Astrocyte (in vitro differentiated cells and primary cell): ENCODE measurements around the gene HYAL2. TPM values are rescaled to one million over a fixed set of nuclear protein-coding genes. Genes with fewer than 3 reads are reported as not detected.
A peak's percentile ranks its signal among the peaks of the same experiment; 100 is the strongest.

Source experiments
- DNase-seq: peaks from one replicate; pipeline ENCODE4 v3.0.0-alpha.2; 2010; ENCODE audit warnings: low read depth
- FAIRE-seq: peaks from 2 replicates; lab custom pipeline; 2011; peaks lifted over from hg19 to GRCh38; lab: Jason Lieb, UNC
- H2AFZ ChIP-seq: 2 replicates; pipeline ENCODE4 v1.6.0; 2012; ENCODE audit warnings: low read depth, low read length, inconsistent platforms
- H3K27ac ChIP-seq: 2 replicates; pipeline ENCODE4 v1.5.1; 2011; ENCODE audit warnings: low read depth, low read length, inconsistent platforms
- H3K27me3 ChIP-seq: 2 replicates; pipeline ENCODE4 v1.6.0; 2011; ENCODE audit warnings: low read length, inconsistent platforms; ENCODE audit not compliant: insufficient read depth
- H3K36me3 ChIP-seq: 2 replicates; pipeline ENCODE4 v1.5.1; 2011; ENCODE audit warnings: low read length, inconsistent platforms; ENCODE audit not compliant: insufficient read depth
- H3K4me1 ChIP-seq: 2 replicates; pipeline ENCODE4 v1.5.1; 2011; ENCODE audit warnings: low read length, inconsistent platforms; ENCODE audit not compliant: insufficient read depth
- H3K4me2 ChIP-seq: 2 replicates; pipeline ENCODE4 v1.6.0; 2012; ENCODE audit warnings: low read length, inconsistent platforms
- H3K4me3 ChIP-seq: 2 replicates; pipeline ENCODE4 v1.5.1; 2011; ENCODE audit warnings: low read depth, mild to moderate bottlenecking, low read length, inconsistent platforms; ENCODE audit not compliant: insufficient read depth
- H3K79me2 ChIP-seq: 2 replicates; pipeline ENCODE4 v1.6.0; 2012; ENCODE audit warnings: mild to moderate bottlenecking, low read length, inconsistent platforms; ENCODE audit not compliant: insufficient read depth
- H3K9ac ChIP-seq: 2 replicates; pipeline ENCODE4 v1.6.0; 2012; ENCODE audit warnings: mild to moderate bottlenecking, low read length, inconsistent platforms
- H3K9me3 ChIP-seq: 2 replicates; pipeline ENCODE4 v1.5.1; 2012; ENCODE audit warnings: low read depth, mild to moderate bottlenecking, low read length, inconsistent platforms; ENCODE audit not compliant: insufficient read depth
- H4K20me1 ChIP-seq: 2 replicates; pipeline ENCODE4 v1.6.0; 2012; ENCODE audit warnings: low read length, inconsistent platforms; ENCODE audit not compliant: insufficient read depth
- H3K27ac Mint-ChIP-seq: one replicate; pipeline ENCODE4 v1.8.0; 2021; ENCODE audit warnings: mild to moderate bottlenecking, mixed read lengths; ENCODE audit not compliant: unreplicated experiment
- H3K27me3 Mint-ChIP-seq: one replicate; pipeline ENCODE4 v1.8.0; 2021; ENCODE audit warnings: low read depth, mixed read lengths; ENCODE audit not compliant: unreplicated experiment
- H3K36me3 Mint-ChIP-seq: one replicate; pipeline ENCODE4 v1.8.0; 2021; ENCODE audit warnings: low read depth, mixed read lengths; ENCODE audit not compliant: unreplicated experiment
- H3K4me1 Mint-ChIP-seq: one replicate; pipeline ENCODE4 v1.8.0; 2021; ENCODE audit warnings: low read depth, mixed read lengths; ENCODE audit not compliant: unreplicated experiment
- H3K4me3 Mint-ChIP-seq: one replicate; pipeline ENCODE4 v1.8.0; 2021; ENCODE audit warnings: mild to moderate bottlenecking, moderate library complexity, mixed read lengths; ENCODE audit not compliant: unreplicated experiment
- H3K9me3 Mint-ChIP-seq: one replicate; pipeline ENCODE4 v1.8.0; 2021; ENCODE audit warnings: mild to moderate bottlenecking, mixed read lengths; ENCODE audit not compliant: unreplicated experiment
- EZH2 ChIP-seq: IDR thresholded peaks from 2 replicates; pipeline ENCODE4 v1.6.1; 2012; ENCODE audit warnings: mild to moderate bottlenecking, low read length, inconsistent platforms; ENCODE audit not compliant: insufficient read depth
- total RNA-seq: library from RNA; stranded (reverse); gene quantifications from 2 replicates; pipeline ENCODE4 v1.2.1, GENCODE V29; 2021
- TF ChIP-seq, protein P1 (sequence below): IDR thresholded peaks from 2 replicates; pipeline ENCODE4 v1.5.1; 2011; ENCODE audit warnings: low read depth, mild to moderate bottlenecking, inconsistent platforms, low read length, moderate library complexity; ENCODE audit not compliant: insufficient read depth

The HYAL2 gene
- total RNA-seq, 1 donor from 2014 or later, result 42.9 TPM

DNA sequence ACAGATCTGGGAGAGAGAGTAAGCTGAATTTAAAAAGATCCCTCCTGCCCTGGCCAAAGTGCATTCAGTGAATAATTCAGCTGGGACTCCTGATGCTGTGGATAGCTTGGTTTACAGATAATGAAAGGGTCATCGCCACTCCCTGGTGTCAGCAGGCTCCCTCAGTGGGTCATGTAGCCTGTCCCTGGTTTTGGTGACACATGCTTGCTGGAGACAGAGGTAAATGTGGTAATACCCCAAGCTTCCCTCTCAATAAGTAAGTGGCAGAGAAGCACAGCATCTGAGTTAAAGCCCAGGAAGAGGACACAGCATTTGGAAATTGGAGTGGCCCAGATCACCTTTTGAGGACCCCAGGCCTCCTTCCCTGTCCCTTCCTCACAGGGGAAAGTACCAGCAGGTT is 34.9 kb upstream of the HYAL2 start:
- H3K9me3 Mint-ChIP-seq, result no peaks in the 10 kb centered on the region
- H3K36me3 ChIP-seq, result peaks cover 8% of the 10 kb centered on the region
- H3K9me3 ChIP-seq, result no peaks in the 10 kb centered on the region
- peaks cover 13% of the 10 kb centered on the region for H3K36me3 Mint-ChIP-seq
- peak overlapping the region; percentile 73 for H3K4me3 ChIP-seq
- H3K4me2 ChIP-seq, result peak overlapping the region; percentile 98
- H3K9ac ChIP-seq, result peak overlapping the region; percentile 94
- H3K4me1 Mint-ChIP-seq, result peaks cover 22% of the 10 kb centered on the region
- TF ChIP-seq, protein P1, sequence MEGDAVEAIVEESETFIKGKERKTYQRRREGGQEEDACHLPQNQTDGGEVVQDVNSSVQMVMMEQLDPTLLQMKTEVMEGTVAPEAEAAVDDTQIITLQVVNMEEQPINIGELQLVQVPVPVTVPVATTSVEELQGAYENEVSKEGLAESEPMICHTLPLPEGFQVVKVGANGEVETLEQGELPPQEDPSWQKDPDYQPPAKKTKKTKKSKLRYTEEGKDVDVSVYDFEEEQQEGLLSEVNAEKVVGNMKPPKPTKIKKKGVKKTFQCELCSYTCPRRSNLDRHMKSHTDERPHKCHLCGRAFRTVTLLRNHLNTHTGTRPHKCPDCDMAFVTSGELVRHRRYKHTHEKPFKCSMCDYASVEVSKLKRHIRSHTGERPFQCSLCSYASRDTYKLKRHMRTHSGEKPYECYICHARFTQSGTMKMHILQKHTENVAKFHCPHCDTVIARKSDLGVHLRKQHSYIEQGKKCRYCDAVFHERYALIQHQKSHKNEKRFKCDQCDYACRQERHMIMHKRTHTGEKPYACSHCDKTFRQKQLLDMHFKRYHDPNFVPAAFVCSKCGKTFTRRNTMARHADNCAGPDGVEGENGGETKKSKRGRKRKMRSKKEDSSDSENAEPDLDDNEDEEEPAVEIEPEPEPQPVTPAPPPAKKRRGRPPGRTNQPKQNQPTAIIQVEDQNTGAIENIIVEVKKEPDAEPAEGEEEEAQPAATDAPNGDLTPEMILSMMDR, result no peak
- TF ChIP-seq EZH2, result no peak
- peaks cover 35% of the 10 kb centered on the region for H3K4me1 ChIP-seq
- H2AFZ ChIP-seq, result no peak overlapping the region
- H3K27me3 Mint-ChIP-seq, result no peaks in the 10 kb centered on the region
- H3K79me2 ChIP-seq, result peaks cover 65% of the 10 kb centered on the region
- no peak overlapping the region for H3K27ac ChIP-seq
- no peaks in the 10 kb centered on the region for H3K27me3 ChIP-seq
- FAIRE-seq (no peak), DNase-seq (no peak)
- H4K20me1 ChIP-seq, result peaks cover 62% of the 10 kb centered on the region
- peak overlapping the region; percentile 90 for H3K4me3 Mint-ChIP-seq
- H3K27ac Mint-ChIP-seq, result no peak overlapping the region

DNA sequence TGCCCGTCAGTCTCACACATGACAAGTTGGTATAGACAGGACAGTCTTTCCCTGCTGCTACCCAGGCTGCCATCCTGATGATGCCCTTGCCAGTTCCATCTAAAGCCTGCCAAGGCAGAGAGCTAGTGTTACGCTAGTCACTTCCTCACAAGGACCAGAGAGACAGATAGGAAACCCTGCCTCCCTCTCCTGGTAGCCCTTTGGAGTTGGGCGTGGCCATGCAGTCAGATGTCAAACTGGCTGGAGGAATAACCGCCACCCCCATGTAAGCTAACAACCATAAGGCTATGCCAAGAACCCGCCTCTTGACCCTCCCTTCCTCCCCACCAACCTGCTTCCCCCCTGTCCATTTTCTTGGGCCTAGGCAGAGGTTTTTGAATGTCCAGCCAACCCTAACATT is 34.0 kb upstream of the HYAL2 start:
- Histone ChIP-seq H3K27me3 (no peaks in the 10 kb centered on the region), H2AFZ (no peak overlapping the region), H4K20me1 (peaks cover 68% of the 10 kb centered on the region), H3K36me3 (peaks cover 8% of the 10 kb centered on the region), H3K4me1 (peaks cover 38% of the 10 kb centered on the region), H3K4me2 (peak overlapping the region; percentile 98), H3K9ac (peak overlapping the region; percentile 94), H3K79me2 (peaks cover 71% of the 10 kb centered on the region), H3K4me3 (peak overlapping the region; percentile 73), H3K9me3 (no peaks in the 10 kb centered on the region), H3K27ac (no peak overlapping the region)
- H3K4me3 Mint-ChIP-seq, result peak overlapping the region; percentile 90
- peaks cover 23% of the 10 kb centered on the region for H3K4me1 Mint-ChIP-seq
- H3K27ac Mint-ChIP-seq, result no peak overlapping the region
- no peaks in the 10 kb centered on the region for H3K9me3 Mint-ChIP-seq
- H3K36me3 Mint-ChIP-seq, result peaks cover 13% of the 10 kb centered on the region
- DNase-seq (no peak), FAIRE-seq (no peak)
- TF ChIP-seq, protein P1, result no peak
- no peak for TF ChIP-seq EZH2
- no peaks in the 10 kb centered on the region for H3K27me3 Mint-ChIP-seq

DNA sequence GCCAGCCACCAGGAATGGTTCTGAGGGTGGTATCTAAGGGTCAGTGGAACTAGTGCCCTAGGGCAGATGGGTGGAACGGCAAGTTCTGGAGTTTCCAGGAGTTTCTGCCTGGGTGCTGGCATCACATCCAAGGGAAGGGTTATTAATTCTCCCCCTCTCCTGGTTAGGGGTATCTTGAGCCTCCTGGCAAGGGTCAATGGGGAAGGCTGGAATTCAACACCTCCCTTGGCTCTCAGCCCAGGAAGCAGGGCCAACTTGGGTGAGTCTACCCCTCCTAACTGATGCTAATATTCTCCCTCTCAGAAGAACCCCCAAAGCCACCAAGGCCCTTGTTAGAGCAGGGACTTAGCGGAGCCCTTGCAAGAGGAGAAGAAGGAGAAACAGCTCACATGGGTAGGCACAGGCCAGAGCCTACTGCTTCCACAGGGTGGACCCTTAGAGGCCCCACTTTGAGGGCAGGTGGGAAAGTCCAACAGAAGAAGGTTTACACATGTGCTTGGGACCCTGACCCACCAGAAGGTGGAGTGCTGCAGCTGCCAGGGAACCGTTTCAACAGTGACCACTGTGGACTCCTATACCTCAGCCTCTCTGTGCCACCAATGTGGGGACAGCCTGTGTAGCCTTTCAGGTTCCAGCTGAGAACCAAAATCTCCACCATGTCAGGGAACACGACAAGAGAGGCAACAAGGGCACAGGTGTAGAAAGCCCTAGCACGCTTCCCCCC is 33.4 kb upstream of the HYAL2 start:
- Histone ChIP-seq H4K20me1 (peaks cover 72% of the 10 kb centered on the region), H3K27ac (no peak overlapping the region), H3K4me3 (peak overlapping the region; percentile 73), H3K9ac (peak overlapping the region; percentile 1), H2AFZ (no peak overlapping the region), H3K4me2 (peak overlapping the region; percentile 98), H3K4me1 (peaks cover 44% of the 10 kb centered on the region), H3K9me3 (no peaks in the 10 kb centered on the region), H3K79me2 (peaks cover 76% of the 10 kb centered on the region), H3K36me3 (peaks cover 8% of the 10 kb centered on the region), H3K27me3 (no peaks in the 10 kb centered on the region)
- H3K9me3 Mint-ChIP-seq, result no peaks in the 10 kb centered on the region
- peaks cover 25% of the 10 kb centered on the region for H3K4me1 Mint-ChIP-seq
- FAIRE-seq (no peak), DNase-seq (no peak)
- H3K27ac Mint-ChIP-seq, result no peak overlapping the region
- H3K36me3 Mint-ChIP-seq, result peaks cover 13% of the 10 kb centered on the region
- no peak for TF ChIP-seq EZH2
- TF ChIP-seq, protein P1, result no peak
- H3K4me3 Mint-ChIP-seq, result peak overlapping the region; percentile 90
- no peaks in the 10 kb centered on the region for H3K27me3 Mint-ChIP-seq
